ENCODE measurements around the gene PDLIM4. TPM values are rescaled to one million over a fixed set of nuclear protein-coding genes. Genes with fewer than 3 reads are reported as not detected.

The PDLIM4 gene
- total RNA-seq, 1 donor from 2014 or later = 2.0 TPM

DNA sequence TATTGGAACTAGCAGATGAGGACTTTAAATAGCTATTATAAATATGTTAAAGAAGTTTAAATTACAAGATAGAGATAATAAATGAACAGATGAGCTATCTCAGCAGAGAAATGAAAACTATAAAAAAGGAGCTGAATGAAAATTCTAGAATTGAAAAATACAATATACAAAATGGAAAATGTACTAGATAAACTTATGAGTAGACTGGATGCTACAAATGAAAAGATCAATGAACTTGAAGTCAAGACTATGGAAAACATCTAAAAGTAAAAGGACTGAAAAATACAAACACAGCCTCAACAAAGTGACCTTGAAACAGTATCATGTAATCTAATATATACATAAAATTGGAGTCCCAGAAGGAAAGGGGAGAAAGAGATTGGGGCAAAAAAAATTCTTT lies 10.7 kb upstream of the PDLIM4 start:
- DNase-seq (ENCODE audit: low spot score) = no peak
- intact Hi-C loops (cut with micrococcal nuclease) = loop anchor here (2.0 kb wide), 1 partner anchor 14 kb away; no protein-coding TSS in a partner anchor
- H3K9me3 Mint-ChIP-seq = peaks cover 39% of the 10 kb centered on the region
- no peak overlapping the region for H3K4me3 Mint-ChIP-seq
- peaks cover 28% of the 10 kb centered on the region for H3K27me3 Mint-ChIP-seq (ENCODE audit: insufficient read depth)
- H3K27ac Mint-ChIP-seq = no peak overlapping the region
- peaks cover 6% of the 10 kb centered on the region for H3K36me3 Mint-ChIP-seq (ENCODE audit: low read depth)
- H3K4me1 Mint-ChIP-seq (ENCODE audit: low read depth) = no peaks in the 10 kb centered on the region

DNA sequence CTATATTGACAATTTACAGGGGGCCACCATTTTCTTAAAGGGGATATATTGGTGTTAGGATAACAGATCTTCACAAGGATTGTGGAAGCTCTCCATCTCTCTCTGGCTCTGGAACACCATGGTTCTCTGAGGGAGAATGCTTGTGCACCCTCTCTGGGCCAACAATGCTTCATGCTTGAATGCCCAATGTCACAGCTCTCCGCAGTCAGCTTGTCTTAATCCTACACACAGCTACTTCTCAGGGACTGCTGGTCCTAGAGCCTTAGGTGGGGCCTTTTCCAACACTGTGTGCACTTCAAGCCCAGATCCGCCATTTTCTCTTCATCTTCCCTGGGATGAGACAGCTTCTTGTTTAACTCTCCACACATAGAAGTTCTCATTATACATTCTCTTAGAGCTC lies 6.9 kb upstream of the PDLIM4 start:
- H3K27ac Mint-ChIP-seq = no peak overlapping the region
- no peak overlapping the region for H3K4me3 Mint-ChIP-seq
- DNase-seq (ENCODE audit: low spot score) = no peak
- intact Hi-C loops (cut with micrococcal nuclease) = no loop called here
- H3K36me3 Mint-ChIP-seq (ENCODE audit: low read depth) = peaks cover under 1% of the 10 kb centered on the region
- no peaks in the 10 kb centered on the region for H3K4me1 Mint-ChIP-seq (ENCODE audit: low read depth)
- peaks cover 14% of the 10 kb centered on the region for H3K9me3 Mint-ChIP-seq
- peaks cover 20% of the 10 kb centered on the region for H3K27me3 Mint-ChIP-seq (ENCODE audit: insufficient read depth)

DNA sequence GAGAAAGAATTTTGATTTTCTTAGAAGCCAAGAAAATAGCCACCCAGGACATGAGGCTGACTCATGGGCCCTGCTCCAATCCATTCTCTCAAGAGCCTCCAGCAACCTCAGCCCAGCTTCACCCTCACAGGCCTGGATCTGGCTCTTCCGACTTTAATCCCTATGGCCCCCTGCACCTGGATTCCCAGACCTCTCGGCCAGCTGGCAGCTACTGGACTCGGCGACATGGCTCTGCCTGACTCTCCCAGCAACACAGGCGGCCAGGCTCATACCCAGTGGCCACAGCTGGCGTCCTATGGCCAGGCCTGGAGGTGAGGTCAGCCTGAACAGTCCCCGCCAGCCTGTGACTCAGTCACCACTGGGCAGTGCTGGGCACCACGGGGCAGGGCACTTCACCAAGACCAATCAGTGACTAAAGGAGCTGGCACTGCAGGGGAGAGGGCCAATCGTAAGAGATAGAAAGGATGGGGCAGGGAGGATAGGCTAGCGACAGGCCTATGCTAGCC lies 6.2 kb upstream of the PDLIM4 start:
- intact Hi-C loops (cut with micrococcal nuclease) = no loop called here
- Mint-ChIP-seq H3K36me3 (ENCODE audit: low read depth) (peaks cover under 1% of the 10 kb centered on the region), H3K27me3 (ENCODE audit: insufficient read depth) (peaks cover 18% of the 10 kb centered on the region), H3K4me3 (no peak overlapping the region), H3K4me1 (ENCODE audit: low read depth) (peaks cover 2% of the 10 kb centered on the region), H3K27ac (no peak overlapping the region), H3K9me3 (peaks cover 9% of the 10 kb centered on the region)
- DNase-seq (ENCODE audit: low spot score) = no peak

DNA sequence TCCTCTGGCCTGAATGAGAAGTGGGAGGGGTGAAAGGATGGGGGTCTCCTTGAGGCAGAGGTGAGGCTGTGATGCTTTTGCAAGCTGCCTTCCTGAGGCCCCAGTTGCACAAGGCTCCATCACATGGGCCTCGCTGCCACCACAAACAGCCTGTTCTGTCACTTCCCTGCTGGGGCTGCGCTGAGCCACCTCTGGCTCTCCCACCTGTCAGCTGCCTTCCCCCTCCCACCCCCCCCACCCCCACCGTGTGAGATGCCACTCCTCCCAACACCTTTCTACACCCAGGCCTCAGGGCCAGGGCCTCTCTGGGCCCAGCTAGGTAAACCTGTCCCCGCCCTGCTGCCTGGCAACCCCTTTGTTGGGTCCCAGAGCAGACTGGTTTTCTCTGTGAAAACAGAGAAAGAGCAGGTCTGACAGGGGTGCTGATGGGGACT lies 4.5 kb upstream of the PDLIM4 start:
- no peak for DNase-seq (ENCODE audit: low spot score)
- intact Hi-C loops (cut with micrococcal nuclease) = no loop called here
- H3K27me3 Mint-ChIP-seq (ENCODE audit: insufficient read depth) = peaks cover 23% of the 10 kb centered on the region
- H3K27ac Mint-ChIP-seq = no peak overlapping the region
- H3K4me1 Mint-ChIP-seq (ENCODE audit: low read depth) = peaks cover 5% of the 10 kb centered on the region
- no peaks in the 10 kb centered on the region for H3K9me3 Mint-ChIP-seq
- peaks cover 3% of the 10 kb centered on the region for H3K36me3 Mint-ChIP-seq (ENCODE audit: low read depth)
- no peak overlapping the region for H3K4me3 Mint-ChIP-seq

DNA sequence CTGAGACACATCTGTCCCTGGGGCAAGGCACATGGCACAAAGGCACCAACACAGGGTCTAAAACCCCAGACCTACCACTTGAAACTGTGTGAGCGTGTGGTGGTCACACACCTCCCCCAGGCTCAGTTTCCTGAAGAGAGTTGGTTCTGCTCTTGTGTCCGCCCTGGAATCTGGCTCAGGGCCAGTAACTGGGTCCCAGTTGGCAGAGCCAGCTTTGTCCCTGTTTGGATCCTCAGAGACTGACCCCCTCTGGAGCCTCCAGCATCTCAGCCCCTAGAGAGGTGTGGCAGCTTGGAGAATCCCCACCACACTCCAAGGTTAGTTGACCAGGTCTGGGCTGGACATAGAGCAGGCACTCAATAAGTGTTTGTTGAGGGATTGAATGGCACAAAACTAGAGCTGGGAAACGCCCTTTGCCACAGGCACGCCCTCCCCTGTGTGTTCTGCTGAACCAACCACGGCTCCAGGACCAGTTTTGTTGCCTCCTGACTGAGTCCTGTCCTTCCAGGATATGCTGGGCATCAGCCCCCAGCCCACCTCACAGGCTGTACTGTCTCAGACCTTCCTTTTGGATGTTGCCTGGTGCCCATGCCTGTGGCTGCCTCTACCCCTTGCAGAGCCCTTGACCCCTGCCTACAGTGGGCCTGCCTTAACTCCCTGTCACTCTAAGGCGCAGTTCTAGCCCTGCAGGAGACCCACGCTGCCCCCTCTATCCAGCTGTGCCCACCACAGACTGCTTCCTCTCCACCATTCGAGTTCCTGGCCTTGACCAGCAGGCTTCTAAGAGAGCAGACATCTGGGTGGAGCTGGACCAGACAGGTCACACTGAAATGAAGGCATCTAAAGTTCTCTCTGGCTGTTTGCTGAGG lies 3.8 kb upstream of the PDLIM4 start:
- H3K4me1 Mint-ChIP-seq (ENCODE audit: low read depth) = peaks cover 5% of the 10 kb centered on the region
- peaks cover 3% of the 10 kb centered on the region for H3K36me3 Mint-ChIP-seq (ENCODE audit: low read depth)
- H3K27ac Mint-ChIP-seq = no peak overlapping the region
- H3K4me3 Mint-ChIP-seq = no peak overlapping the region
- H3K9me3 Mint-ChIP-seq = no peaks in the 10 kb centered on the region
- no peak for DNase-seq (ENCODE audit: low spot score)
- intact Hi-C loops (cut with micrococcal nuclease) = no loop called here
- peaks cover 27% of the 10 kb centered on the region for H3K27me3 Mint-ChIP-seq (ENCODE audit: insufficient read depth)

DNA sequence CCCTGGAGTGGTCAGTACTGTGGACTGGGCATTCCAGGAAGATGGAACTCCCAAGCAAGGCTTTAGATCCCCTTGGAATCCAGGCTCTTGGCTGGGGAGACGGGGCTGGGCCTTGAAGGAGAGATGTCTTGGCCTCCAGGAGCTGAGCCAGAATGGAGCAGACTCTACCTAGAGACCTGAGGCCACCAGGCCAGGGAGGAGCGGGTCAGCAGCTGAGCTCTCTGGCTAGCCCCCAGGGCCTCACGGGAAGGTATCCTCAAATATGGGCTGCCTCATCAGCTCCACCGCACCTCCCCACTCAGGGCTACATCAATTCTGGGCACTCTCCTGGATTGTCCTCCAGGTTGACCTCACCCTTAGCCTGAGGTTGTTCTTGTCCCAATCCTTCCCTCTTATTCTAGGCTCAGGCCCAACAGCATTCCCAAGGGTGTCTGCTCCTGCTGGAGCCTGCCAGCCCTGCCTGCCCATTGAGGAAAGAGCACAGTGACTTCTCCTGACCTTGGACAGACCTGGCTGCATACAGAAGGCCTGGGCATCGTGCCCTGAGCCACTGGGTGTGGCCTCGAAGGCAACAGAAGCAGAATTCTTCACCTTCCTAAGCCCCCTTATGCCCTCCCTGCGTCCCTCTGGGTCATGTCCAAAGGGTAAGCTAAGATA lies 3.0 kb upstream of the PDLIM4 start:
- Mint-ChIP-seq H3K36me3 (ENCODE audit: low read depth) (peaks cover 3% of the 10 kb centered on the region), H3K4me1 (ENCODE audit: low read depth) (peaks cover 5% of the 10 kb centered on the region), H3K27me3 (ENCODE audit: insufficient read depth) (peaks cover 27% of the 10 kb centered on the region), H3K9me3 (no peaks in the 10 kb centered on the region), H3K27ac (no peak overlapping the region), H3K4me3 (no peak overlapping the region)
- intact Hi-C loops (cut with micrococcal nuclease) = no loop called here
- DNase-seq (ENCODE audit: low spot score) = no peak

DNA sequence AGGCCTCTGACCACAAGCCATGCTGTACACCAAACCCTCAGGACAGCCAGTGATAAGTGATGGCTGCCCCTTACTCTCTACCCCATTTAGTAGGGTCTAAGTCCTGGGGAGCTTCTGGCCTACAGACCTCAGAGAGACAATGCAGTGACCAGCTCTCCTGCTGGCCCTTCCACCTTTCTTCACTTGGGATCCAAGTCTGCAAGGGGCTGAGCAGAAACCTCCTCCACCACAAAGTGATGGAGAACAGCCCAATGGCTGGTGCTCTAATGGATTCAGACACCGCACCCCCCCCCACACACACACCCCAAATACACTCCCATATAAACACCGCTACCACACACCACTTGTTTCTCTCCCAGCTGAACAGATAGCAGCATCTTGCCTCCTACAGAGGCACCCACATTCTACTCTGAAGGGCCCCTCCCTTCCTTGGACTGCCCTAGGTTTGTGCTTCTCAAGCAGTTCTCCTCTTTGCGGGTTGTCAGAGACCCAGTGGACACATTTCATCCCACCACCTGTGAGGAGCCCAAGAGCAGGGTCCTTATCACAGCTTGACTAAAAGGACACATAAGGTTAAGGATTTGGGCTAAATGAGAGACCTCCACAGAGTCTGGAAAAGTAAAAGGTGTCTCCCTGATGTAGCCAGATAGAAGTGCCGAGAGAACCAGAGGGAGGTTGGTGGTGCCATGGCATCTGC lies 1.3 kb upstream of the PDLIM4 start:
- no peak overlapping the region for H3K27ac Mint-ChIP-seq
- intact Hi-C loops (cut with micrococcal nuclease) = no loop called here
- H3K4me1 Mint-ChIP-seq (ENCODE audit: low read depth) = peaks cover 21% of the 10 kb centered on the region
- H3K4me3 Mint-ChIP-seq = no peak overlapping the region
- peaks cover 3% of the 10 kb centered on the region for H3K36me3 Mint-ChIP-seq (ENCODE audit: low read depth)
- peaks cover 19% of the 10 kb centered on the region for H3K27me3 Mint-ChIP-seq (ENCODE audit: insufficient read depth)
- no peaks in the 10 kb centered on the region for H3K9me3 Mint-ChIP-seq
- DNase-seq (ENCODE audit: low spot score) = no peak

DNA sequence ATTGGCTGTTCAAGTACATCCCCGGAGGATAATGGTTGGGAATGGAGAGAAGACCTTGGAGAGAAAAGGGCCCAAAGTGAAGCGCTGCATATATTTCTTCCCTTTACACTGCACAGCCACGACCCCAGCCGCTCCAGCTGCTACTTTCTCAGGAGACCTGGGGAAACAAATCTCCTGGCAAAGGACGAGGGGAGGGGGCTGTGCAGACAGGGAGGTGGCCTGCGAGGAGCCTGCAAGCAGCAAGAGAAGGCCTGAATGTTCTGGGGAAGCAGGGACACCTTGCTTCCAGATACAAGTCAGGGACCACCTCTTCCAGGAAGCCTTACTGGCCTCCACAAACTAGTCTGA lies 739 bp upstream of the PDLIM4 start:
- no peaks in the 10 kb centered on the region for H3K9me3 Mint-ChIP-seq
- DNase-seq (ENCODE audit: low spot score) = no peak
- H3K36me3 Mint-ChIP-seq (ENCODE audit: low read depth) = peaks cover 3% of the 10 kb centered on the region
- H3K27ac Mint-ChIP-seq = no peak overlapping the region
- intact Hi-C loops (cut with micrococcal nuclease) = no loop called here
- H3K4me1 Mint-ChIP-seq (ENCODE audit: low read depth) = peaks cover 24% of the 10 kb centered on the region
- H3K27me3 Mint-ChIP-seq (ENCODE audit: insufficient read depth) = peaks cover 18% of the 10 kb centered on the region
- no peak overlapping the region for H3K4me3 Mint-ChIP-seq

DNA sequence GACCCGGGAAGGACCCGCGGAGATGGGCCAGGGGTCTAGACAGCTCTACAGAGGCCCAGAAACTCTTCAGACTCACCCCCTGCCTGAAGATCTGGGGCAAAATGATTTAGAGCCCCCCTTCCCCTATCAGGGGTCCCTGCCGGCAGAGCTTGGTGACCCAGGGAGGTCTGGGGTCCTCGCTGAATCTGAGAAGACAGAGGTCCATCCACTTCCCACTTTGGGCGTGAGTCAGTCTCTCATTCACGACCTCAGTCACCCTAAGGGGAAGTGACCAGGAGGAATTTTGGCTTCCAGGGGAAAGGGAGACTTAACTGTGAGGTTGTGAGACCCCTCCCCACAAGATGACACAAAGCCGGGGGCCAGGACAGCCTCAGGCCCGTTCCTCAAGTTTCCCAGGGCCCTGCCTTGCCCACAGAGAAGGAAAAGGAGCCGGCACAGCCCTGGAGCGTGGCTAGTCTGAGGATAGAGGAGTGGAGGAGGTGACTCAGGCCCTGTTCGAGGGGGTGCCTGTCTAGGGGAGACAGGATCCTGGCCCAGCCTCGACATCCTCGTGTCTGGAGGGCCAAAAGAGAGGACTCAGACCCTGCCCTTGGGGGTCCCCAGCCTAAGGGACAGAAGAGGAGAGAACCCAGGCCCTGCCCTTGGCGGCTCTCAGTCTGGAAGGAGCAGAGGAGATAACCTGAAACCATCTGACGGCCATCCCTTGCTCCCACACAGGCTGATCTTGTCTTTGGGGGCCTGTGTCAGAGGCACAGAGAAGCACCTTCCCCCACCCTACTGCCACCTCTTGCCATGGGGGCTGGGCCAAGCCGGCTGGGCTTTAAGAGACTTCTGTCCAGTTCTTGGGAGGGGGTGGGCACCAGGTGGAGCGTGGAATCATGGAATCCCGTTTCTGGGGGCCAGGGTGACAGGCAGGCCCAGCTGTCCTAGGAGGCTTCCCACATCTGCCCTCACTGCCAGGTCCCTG lies 889 bp downstream of the PDLIM4 start:
- H3K27ac Mint-ChIP-seq = peak overlapping the region; percentile 34
- no peak overlapping the region for H3K4me3 Mint-ChIP-seq
- peaks cover 3% of the 10 kb centered on the region for H3K36me3 Mint-ChIP-seq (ENCODE audit: low read depth)
- intact Hi-C loops (cut with micrococcal nuclease) = no loop called here
- H3K9me3 Mint-ChIP-seq = no peaks in the 10 kb centered on the region
- H3K27me3 Mint-ChIP-seq (ENCODE audit: insufficient read depth) = peaks cover 18% of the 10 kb centered on the region
- no peak for DNase-seq (ENCODE audit: low spot score)
- peaks cover 29% of the 10 kb centered on the region for H3K4me1 Mint-ChIP-seq (ENCODE audit: low read depth)

DNA sequence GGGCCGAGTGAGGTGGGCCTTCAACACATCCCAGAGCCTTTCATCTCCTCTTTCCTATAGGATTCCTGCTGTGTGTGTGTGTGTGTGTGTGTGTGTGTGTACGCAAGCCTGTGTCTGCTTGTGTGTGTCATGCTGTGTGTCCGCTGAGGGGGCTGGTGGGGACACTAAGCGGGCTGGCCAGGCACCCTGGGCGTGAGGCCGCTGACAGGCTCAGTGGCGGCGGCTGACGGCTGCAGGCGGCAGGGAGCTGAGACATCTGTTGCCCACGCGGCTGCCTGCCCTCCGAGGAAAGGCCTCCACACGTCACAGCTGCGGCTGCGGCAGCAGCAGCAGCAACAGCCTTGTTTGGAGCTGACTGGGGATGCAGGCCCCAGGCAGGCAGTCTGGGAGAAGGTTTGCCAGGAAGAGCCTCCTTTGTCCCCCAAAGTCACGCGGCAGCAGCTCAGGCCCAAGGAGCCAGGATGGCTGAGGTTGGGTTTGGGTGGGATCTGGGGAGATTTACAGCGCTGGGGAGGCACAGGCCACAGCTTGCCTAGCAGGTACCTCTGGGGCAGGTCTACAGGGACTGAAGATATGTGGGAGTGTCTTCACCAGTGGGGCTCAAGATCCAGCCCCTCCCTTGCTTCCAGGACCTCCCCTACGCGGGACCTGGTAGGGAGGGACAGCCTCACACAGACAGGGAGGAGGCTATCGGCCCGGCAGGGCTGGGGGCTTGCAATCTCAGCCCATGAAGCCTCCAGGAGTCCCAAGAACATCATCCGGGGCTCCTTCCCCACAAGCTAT lies 1.8 kb downstream of the PDLIM4 start:
- Mint-ChIP-seq H3K4me3 (no peak overlapping the region), H3K4me1 (ENCODE audit: low read depth) (peaks cover 33% of the 10 kb centered on the region), H3K27me3 (ENCODE audit: insufficient read depth) (peaks cover 18% of the 10 kb centered on the region), H3K36me3 (ENCODE audit: low read depth) (peaks cover 3% of the 10 kb centered on the region), H3K9me3 (no peaks in the 10 kb centered on the region), H3K27ac (peak overlapping the region; percentile 50)
- no peak for DNase-seq (ENCODE audit: low spot score)
- intact Hi-C loops (cut with micrococcal nuclease) = no loop called here

DNA sequence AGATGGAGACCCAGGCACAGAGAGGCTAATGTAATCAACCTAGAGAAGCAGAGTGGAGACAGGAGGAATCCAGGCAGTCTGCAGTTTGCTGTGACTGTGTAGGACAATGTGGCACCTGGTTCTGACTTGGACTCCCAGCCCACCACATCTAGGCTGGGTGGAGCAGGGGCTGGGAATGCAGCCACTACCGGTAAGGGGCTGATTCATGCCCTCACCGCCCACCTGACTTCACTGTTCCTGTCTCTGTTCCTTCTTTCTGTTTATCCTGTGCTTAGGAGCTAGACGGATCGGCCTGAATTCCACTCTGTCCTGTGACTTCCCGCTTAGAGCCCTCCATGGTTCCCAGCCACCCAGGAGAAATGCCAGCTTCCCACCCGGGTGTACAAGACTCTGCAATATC lies 2.6 kb downstream of the PDLIM4 start:
- intact Hi-C loops (cut with micrococcal nuclease) = loop anchor here (2.0 kb wide), 1 partner anchor 13 kb away; no protein-coding TSS in a partner anchor
- Mint-ChIP-seq H3K36me3 (ENCODE audit: low read depth) (peaks cover 3% of the 10 kb centered on the region), H3K4me1 (ENCODE audit: low read depth) (peaks cover 40% of the 10 kb centered on the region), H3K27ac (peak overlapping the region; percentile 69), H3K27me3 (ENCODE audit: insufficient read depth) (peaks cover 18% of the 10 kb centered on the region), H3K4me3 (peak overlapping the region; percentile 41), H3K9me3 (no peaks in the 10 kb centered on the region)
- no peak for DNase-seq (ENCODE audit: low spot score)

All from activated T-helper 1 cell treated with anti-CD3 and anti-CD28 coated beads, Interleukin-12 subunit alpha, Interleukin-12 subunit beta, Interleukin-2, Interleukin-4 antibody, amounts not matched to agents 30 ng/mL and 10 ng/mL and 1 ng/mL, durations not matched to agents 14 hours and 24 hours and 36 hours (primary cell).